ENCODE measurements around the gene WNT9A.

WNT9A gene

DNA sequence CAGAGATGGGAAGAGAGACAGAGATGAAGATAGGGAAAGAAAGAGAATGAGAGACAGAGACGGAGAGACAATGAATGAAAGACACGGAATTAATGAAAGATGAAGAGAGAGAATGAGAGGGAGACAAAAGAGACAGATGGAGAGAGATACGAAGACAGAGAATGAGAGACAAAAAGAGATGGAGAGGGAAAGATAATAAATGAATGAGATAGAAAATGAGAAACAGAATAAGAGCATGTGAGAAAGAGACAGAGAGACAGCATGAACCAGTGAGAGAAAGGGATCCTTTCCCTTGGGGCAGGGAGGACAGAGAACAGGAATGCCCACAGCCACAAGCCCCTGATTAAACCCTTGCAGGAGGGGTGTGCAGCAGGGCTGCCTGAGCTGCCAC is 5.3 kb upstream of the WNT9A start:
- TF ChIP-seq, protein P1, sequence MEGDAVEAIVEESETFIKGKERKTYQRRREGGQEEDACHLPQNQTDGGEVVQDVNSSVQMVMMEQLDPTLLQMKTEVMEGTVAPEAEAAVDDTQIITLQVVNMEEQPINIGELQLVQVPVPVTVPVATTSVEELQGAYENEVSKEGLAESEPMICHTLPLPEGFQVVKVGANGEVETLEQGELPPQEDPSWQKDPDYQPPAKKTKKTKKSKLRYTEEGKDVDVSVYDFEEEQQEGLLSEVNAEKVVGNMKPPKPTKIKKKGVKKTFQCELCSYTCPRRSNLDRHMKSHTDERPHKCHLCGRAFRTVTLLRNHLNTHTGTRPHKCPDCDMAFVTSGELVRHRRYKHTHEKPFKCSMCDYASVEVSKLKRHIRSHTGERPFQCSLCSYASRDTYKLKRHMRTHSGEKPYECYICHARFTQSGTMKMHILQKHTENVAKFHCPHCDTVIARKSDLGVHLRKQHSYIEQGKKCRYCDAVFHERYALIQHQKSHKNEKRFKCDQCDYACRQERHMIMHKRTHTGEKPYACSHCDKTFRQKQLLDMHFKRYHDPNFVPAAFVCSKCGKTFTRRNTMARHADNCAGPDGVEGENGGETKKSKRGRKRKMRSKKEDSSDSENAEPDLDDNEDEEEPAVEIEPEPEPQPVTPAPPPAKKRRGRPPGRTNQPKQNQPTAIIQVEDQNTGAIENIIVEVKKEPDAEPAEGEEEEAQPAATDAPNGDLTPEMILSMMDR (IDR thresholded peaks at IDR 0.05; ENCODE audit: low read length, missing control alignments) = no peak
- no peak for DNase-seq (ENCODE audit: low read depth)
- no peak overlapping the region for H3K4me3 ChIP-seq (replicated peaks; ENCODE audit: low read depth, low read length)

DNA sequence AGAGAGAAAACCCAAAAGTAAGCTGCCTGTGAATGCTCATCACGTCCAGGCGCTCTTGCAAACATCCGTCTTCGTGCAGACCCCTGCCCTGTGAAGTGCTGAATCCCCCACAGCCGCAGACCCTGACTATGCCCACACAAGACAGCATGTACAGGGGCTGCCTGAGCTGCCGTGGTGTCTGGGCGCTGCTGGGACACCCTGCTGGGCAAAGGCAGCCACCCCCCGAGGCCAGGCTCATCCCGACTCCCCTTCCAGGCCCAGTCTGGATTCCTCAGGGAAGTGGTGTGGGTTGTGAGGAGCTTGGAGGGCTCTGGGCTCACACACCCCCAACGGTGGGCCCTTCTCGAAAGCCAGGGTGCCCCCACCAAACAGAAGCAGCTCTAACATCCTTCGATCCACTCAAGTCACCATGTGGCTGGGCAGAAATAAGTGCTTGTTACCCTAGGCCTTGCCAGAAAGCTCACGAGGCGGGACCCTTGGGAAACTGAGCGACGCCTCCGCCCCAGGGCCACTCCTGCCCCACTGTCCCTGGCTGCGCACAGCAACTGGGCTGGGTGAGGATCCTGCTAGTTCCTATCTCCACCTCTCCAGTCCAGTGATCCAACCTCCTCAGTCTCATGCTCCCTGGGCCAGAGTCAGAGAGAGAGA is 4.8 kb upstream of the WNT9A start:
- no peak overlapping the region for H3K4me3 ChIP-seq (replicated peaks; ENCODE audit: low read depth, low read length)
- DNase-seq (ENCODE audit: low read depth) = no peak
- TF ChIP-seq, protein P1 (IDR thresholded peaks at IDR 0.05; ENCODE audit: low read length, missing control alignments) = no peak

DNA sequence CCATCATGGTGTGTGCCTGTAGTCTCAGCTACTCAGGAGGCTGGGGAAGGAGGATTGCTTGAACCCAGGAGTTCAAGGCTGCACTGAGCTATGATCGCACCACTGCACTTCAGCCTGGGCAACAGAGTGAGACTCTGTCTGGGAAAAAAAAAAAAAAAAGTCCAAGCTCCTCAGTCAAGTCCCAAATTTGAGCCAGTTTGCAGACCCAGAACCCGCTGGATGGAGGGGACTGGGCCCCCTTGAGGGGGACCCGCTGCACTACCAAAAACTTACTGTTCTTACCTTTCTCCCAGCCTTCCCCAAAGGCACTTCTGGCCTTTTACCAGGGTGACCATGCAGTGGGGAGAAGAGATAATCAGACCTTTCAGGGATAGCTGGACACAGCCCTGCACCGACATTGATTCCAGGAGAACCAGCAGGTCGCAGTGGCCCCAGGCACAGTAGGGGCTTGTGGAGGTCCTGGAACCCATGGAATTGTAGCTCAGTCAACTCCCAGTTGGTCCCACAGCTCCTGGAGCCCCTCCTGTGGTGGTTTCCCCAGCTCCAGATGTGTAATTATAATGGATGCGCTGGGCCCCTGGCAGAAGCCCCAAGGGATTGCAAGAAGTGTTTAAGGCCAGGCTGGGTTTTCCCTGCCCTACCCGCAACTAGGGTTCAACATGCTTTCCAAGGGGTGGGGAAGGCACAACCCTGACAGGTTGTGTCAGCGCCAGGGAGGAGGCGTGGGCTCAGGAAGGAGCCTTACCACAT is 4.1 kb upstream of the WNT9A start:
- H3K4me3 ChIP-seq (replicated peaks; ENCODE audit: low read depth, low read length) = no peak overlapping the region
- no peak for DNase-seq (ENCODE audit: low read depth)
- TF ChIP-seq, protein P1 (IDR thresholded peaks at IDR 0.05; ENCODE audit: low read length, missing control alignments) = no peak

DNA sequence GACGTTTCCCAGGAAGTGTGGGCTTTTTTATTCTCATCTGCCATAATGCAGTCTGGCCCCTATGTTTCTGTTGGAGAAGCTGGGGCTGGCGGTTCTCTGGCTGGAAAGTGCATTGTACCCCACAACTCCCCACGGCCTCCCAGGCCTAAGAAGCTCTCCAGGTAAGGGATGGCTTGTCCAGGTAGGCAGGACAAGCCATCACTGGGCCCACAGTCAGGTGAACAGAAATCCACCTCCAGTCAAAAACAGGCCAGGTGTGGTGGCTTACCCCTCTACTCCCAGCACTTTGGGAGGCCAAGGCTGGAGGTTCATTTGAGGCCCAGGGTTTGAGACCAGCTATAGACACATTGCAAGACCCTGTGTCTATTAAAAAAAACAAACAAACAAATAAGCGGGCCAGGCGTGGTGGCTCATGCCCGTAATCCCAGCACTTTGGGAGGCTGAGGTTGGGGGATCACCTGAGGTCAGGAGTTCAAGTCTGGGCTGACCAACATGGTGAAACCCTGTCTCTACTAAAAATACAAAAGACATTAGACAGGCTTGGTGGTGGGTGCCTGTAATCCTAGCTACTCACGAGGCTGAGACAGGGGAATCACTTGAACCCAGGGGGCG is 3.1 kb upstream of the WNT9A start:
- DNase-seq (ENCODE audit: low read depth) = no peak

DNA sequence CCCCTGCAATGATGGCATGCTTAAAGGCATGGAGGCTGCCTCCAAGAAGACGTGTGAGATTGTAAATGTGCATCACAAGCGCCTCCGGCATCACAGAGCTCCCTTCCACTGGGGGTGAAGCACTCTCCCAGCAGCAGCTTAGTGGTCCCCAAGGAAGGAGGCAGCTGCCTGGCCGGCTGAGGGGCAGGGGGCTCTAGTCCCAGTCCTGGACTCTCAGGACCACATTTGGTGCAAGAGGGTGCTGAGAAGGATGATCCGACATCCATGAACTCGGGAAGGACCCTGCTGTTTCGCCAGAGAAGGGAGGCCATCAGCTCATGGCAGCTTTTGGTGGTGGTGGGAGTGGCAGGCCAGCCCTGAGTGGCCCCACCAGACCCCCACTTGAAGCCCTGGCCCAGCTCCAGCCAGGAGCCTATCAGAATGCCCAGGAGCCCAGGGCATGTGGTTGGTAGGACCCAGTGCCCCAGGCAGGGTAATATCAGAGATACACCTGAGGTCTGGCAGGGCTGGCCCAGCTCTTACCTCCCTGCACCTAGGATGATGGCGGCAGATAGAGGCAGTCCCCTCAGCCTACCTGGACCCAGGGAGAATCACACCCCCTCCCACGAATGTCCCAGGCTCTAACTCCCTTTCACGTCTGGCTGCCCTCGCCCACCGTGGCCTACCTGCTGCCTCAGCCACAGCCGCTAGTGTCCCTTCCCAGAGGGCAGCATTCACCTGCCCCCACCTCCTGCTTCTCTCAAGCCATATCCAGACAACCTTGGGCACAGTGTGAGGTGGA is 2.4 kb upstream of the WNT9A start:
- TF ChIP-seq, protein P1 (IDR thresholded peaks at IDR 0.05; ENCODE audit: low read length, missing control alignments) = no peak
- H3K4me3 ChIP-seq (replicated peaks; ENCODE audit: low read depth, low read length) = no peak overlapping the region
- no peak for DNase-seq (ENCODE audit: low read depth)

More for the DNA sequence above, 3.1 kb upstream of the WNT9A start:
- TF ChIP-seq, protein P1 (IDR thresholded peaks at IDR 0.05; ENCODE audit: low read length, missing control alignments) = no peak
- H3K4me3 ChIP-seq (replicated peaks; ENCODE audit: low read depth, low read length) = no peak overlapping the region

DNA sequence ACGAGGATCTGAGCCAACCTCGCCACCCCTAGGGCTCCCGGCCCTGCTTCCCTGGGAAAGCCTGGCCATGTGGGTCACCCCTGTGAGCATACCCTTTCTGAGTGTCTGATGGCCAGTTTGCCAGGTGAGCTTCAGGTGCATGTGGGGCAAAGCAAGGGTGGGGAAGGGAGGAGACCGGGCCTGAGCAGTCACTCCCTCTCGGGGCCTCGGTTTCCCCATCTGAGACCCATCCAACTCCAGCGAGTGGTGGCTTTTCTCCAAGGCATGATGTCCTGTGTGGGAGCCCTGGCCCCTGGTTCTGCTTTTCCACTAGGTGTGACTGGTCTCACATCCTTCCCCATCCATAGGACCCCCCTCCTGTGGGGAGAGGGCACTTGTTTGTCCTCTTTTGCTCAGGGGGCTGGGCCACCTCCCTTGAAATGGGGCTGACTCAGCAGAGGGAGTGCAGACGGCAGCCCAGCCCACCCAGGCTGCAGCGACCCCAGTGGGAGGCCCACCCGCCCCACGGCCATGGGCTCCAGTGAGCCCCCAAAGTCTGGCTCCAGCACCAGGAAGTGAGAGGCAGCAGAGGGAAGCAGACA is 1.7 kb upstream of the WNT9A start:
- H3K4me3 ChIP-seq (replicated peaks; ENCODE audit: low read depth, low read length) = no peak overlapping the region
- no peak for DNase-seq (ENCODE audit: low read depth)

More for the DNA sequence above, 1.7 kb upstream of the WNT9A start:
- TF ChIP-seq, protein P1 (IDR thresholded peaks at IDR 0.05; ENCODE audit: low read length, missing control alignments) = no peak

All from fibroblast of pulmonary artery (primary cell).